CD4-positive, CD25-positive, alpha-beta regulatory T cell (primary cell): Measurements from ENCODE around the gene SMAD3. TPM values are rescaled to one million over a fixed set of nuclear protein-coding genes. Genes with fewer than 3 reads are reported as not detected.

ENCODE experiments used
- ATAC-seq, 2 donors: fragments of 150-1000 bp; cut with Tn5 transposase; one replicate each; pipeline ENCODE4 v1.10.0; 2021; ENCODE audit warnings: low read depth in 2 of 2, moderate number of reproducible peaks in 2 of 2, moderate library complexity in 1 of 2
- DNase-seq, 3 donors: peaks; one replicate each; pipeline versions ENCODE4 v3.0.0 to v3.0.0-alpha.2; 2012 to 2022; ENCODE audit warnings: mixed read lengths in 1 of 3
- H3K27ac ChIP-seq: one replicate; pipeline ENCODE4 v1.7.0; 2013; ENCODE audit warnings: mild to moderate bottlenecking, low read length; ENCODE audit not compliant: insufficient read depth, poor library complexity, severe bottlenecking
- H3K27me3 ChIP-seq: one replicate; pipeline ENCODE4 v1.7.0; 2013; ENCODE audit warnings: low read length; ENCODE audit not compliant: control insufficient read depth, insufficient read depth
- H3K36me3 ChIP-seq: one replicate; pipeline ENCODE4 v1.7.0; 2013; ENCODE audit warnings: mild to moderate bottlenecking, low read length, moderate library complexity; ENCODE audit not compliant: control insufficient read depth, insufficient read depth
- H3K4me1 ChIP-seq: 2 replicates; pipeline ENCODE4 v1.7.0; 2013; ENCODE audit warnings: mild to moderate bottlenecking, low read length; ENCODE audit not compliant: insufficient read depth, control insufficient read depth, poor library complexity, severe bottlenecking
- H3K4me3 ChIP-seq: one replicate; pipeline ENCODE4 v1.7.0; 2013; ENCODE audit warnings: low read depth, mild to moderate bottlenecking, low read length, moderate library complexity
- H3K9me3 ChIP-seq, 2 experiments: 1 replicate in 1 of 2; 2 replicates in 1 of 2; pipeline ENCODE4 v1.7.0; 2013; ENCODE audit warnings: low read length in 2 of 2, mild to moderate bottlenecking in 1 of 2, moderate library complexity in 1 of 2; ENCODE audit not compliant: control insufficient read depth in 2 of 2
- H3K27ac Mint-ChIP-seq, 3 donors: one replicate each; pipeline ENCODE4 v1.8.0; 2020 to 2022; ENCODE audit warnings: mild to moderate bottlenecking in 3 of 3, mixed read lengths in 3 of 3, moderate library complexity in 2 of 3
- H3K27me3 Mint-ChIP-seq: one replicate; pipeline ENCODE4 v1.8.0; 2022; ENCODE audit warnings: mild to moderate bottlenecking, mixed read lengths
- H3K36me3 Mint-ChIP-seq: one replicate; pipeline ENCODE4 v1.8.0; 2020; ENCODE audit warnings: mixed read lengths
- H3K4me1 Mint-ChIP-seq, 4 donors: one replicate each; pipeline ENCODE4 v1.8.0; 2020 to 2022; ENCODE audit warnings: mixed read lengths in 4 of 4, mild to moderate bottlenecking in 1 of 4
- H3K4me3 Mint-ChIP-seq, 4 donors: one replicate each; pipeline ENCODE4 v1.8.0; 2020 to 2022; ENCODE audit warnings: mild to moderate bottlenecking in 4 of 4, mixed read lengths in 4 of 4, moderate library complexity in 3 of 4
- H3K9me3 Mint-ChIP-seq, 7 donors: one replicate each; pipeline ENCODE4 v1.8.0; 2020 to 2022; ENCODE audit warnings: mixed read lengths in 7 of 7, mild to moderate bottlenecking in 3 of 7, moderate library complexity in 2 of 7
- polyA plus RNA-seq, 4 donors: library from polyadenylated mRNA; unstranded; fragments of 300-500 nt; fragmentation: Illumina TruSeq; gene quantifications; one replicate each; pipeline ENCODE4 v1.2.3, GENCODE V29; 2021
- total RNA-seq: library from RNA; stranded (reverse); gene quantifications from one replicate; pipeline ENCODE4 v1.2.3, GENCODE V29; 2022

Gene SMAD3
- total and polyA plus RNA-seq, 5 donors from 2014 or later: 12.0 to 76.6 (median 14.7) TPM

DNA sequence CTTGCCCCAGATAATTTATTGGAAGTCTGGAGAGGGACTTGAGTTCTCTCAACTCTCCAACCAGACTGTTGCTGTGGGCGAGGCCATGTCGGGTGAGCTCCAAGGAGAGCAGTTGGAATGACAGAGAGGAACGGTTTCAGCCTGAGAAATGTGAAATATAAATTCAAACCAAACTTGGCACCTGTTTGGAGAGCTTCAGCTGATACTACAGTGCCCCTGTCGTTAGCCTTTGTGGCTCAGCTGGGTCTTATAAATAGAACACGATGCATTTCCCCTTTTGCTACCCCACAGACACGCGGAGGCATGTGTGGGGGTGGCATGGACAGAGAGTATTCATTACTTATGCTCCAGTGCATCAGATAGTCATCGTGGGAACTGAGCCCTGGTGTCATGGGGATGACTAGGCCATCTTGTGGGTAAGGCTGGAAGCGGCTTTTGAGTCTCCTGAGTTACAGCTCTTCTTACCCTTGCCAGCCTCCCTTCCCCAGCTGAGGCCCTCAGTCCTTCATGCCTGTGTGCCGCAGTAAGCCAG lies 15.6 kb downstream of the SMAD3 start:
- Mint-ChIP-seq H3K9me3 (peaks cover 0 to 2% (median 0%) of the 10 kb centered on the region in 7 donors), H3K4me3 (peak overlapping the region; percentile 51 to 79 (median 75))

DNA sequence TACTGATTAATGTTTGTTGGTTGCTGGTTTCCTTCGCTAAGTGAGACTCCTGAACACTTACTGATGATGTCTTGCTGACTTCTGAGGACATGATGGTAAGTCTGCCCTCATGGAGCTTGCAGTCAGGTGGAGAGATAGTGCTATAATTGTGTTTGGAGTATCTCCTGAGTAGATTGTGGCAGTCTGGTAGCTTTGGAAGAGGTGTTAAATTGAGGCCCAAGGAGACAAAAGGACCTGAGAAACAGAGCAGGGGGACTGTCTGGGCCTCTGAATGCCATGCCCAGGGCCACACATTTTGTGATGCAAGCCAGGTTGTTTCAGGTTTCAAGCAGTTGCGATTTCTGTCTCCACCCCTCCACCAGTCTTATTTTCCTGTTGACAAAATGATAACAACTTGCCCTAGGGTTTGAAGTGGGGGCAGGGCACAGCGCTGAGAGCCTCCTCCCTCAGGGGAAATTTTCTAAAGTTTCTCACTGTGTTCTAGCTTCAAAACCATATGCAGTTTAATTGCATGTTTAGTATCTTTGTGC lies 16.7 kb downstream of the SMAD3 start:
- DNase-seq: peak; percentile 49 to 94 (median 82)
- peak overlapping the region; percentile 88 for H3K27ac ChIP-seq
- H3K27ac Mint-ChIP-seq: peak overlapping the region; percentile 94 to 98 (median 97)
- peaks cover 38 to 100% (median 89%) of the 10 kb centered on the region in 4 donors for H3K4me1 Mint-ChIP-seq
- H3K36me3 ChIP-seq: peaks cover 3% of the 10 kb centered on the region
- H3K4me3 Mint-ChIP-seq: peak overlapping the region; percentile 79 to 88 (median 86)
- H3K9me3 Mint-ChIP-seq: peaks cover 0 to 2% (median 0%) of the 10 kb centered on the region in 7 donors
- H3K9me3 ChIP-seq: no peaks in the 10 kb centered on the region
- peaks cover 4% of the 10 kb centered on the region for H3K27me3 Mint-ChIP-seq
- H3K27me3 ChIP-seq: no peaks in the 10 kb centered on the region
- peaks cover 16% of the 10 kb centered on the region for H3K36me3 Mint-ChIP-seq
- peaks cover 99% of the 10 kb centered on the region for H3K4me1 ChIP-seq
- peak overlapping the region; percentile 76 for H3K4me3 ChIP-seq
- ATAC-seq: peak; percentile 73 to 75

More for the DNA sequence above, 15.6 kb downstream of the SMAD3 start:
- H3K9me3 ChIP-seq: no peaks in the 10 kb centered on the region
- H3K4me1 ChIP-seq: peaks cover 99% of the 10 kb centered on the region
- Mint-ChIP-seq H3K36me3 (peaks cover 17% of the 10 kb centered on the region), H3K27me3 (peaks cover 4% of the 10 kb centered on the region), H3K27ac (peak overlapping the region; percentile 94 to 98 (median 97)), H3K4me1 (peaks cover 32 to 100% (median 91%) of the 10 kb centered on the region in 4 donors)
- DNase-seq (peak in 2 of 3 donors; percentile 13 to 66), ATAC-seq (peak; percentile 29 to 44)
- no peaks in the 10 kb centered on the region for H3K27me3 ChIP-seq
- peaks cover 3% of the 10 kb centered on the region for H3K36me3 ChIP-seq
- peak overlapping the region; percentile 88 for H3K27ac ChIP-seq
- H3K4me3 ChIP-seq: peak overlapping the region; percentile 39

DNA sequence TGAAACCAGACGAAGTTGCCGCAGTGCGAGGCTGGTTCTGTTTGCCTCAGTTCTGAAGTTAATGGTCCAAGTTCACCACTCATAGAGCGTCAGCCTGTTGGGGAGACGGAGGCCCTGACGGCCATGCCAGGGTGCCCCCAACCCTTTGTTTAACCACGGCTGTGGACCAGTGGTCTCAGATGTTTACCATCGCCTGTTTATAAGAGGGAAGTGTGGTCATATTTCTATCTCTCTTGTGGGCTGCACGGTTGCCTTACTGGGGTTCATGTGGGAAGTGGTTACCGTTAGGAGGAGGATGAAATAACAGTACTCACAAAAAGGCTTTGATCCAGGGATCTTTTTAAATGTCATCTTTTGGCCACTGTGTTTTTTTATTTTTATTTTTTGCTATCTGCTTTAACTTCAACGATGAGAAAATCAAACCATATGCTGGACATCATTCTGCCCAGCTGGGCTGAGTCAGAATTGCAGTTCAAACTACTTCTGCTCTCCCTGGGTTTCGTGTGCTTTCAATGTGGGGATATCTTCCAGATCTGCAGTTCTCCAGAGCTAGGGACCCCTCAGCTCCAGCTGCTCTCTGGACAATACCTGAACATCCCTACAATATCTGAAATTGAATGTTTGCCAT lies 17.8 kb downstream of the SMAD3 start:
- H3K27me3 ChIP-seq: no peaks in the 10 kb centered on the region
- H3K36me3 Mint-ChIP-seq: peaks cover 21% of the 10 kb centered on the region
- DNase-seq (peak in 1 of 3 donors; percentile 51), ATAC-seq (no peak)
- H3K4me1 Mint-ChIP-seq: peaks cover 41 to 100% (median 89%) of the 10 kb centered on the region in 4 donors
- H3K27ac ChIP-seq: peak overlapping the region; percentile 88
- peak overlapping the region; percentile 79 to 88 (median 86) for H3K4me3 Mint-ChIP-seq
- no peaks in the 10 kb centered on the region for H3K9me3 Mint-ChIP-seq
- H3K4me3 ChIP-seq: peak overlapping the region; percentile 76
- H3K36me3 ChIP-seq: peaks cover 3% of the 10 kb centered on the region
- peaks cover 4% of the 10 kb centered on the region for H3K27me3 Mint-ChIP-seq
- H3K4me1 ChIP-seq: peaks cover 99% of the 10 kb centered on the region
- peak overlapping the region; percentile 94 to 98 (median 97) for H3K27ac Mint-ChIP-seq
- H3K9me3 ChIP-seq: no peaks in the 10 kb centered on the region

DNA sequence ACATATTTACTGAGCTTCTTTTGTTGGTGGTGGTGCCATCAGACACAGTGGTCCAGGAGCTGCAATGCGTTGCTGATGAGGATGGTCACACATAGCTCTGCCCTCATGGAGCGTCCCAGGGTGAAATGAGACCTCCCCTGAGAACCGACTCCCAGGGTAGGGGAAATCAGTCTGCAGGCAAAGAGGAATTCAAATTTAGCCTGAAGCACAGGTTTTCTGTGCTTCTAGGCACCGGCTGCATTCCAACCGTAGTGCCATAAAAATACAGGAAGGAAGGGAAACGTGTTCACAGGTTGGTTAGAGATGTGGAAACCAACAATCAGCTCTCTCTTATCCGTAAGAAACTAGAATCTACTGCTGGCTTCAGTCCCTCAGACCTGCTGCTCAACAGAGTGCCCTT lies 19.2 kb downstream of the SMAD3 start:
- no peak for ATAC-seq
- Histone ChIP-seq H3K4me1 (peaks cover 99% of the 10 kb centered on the region), H3K9me3 (no peaks in the 10 kb centered on the region), H3K4me3 (peak overlapping the region; percentile 55), H3K27me3 (no peaks in the 10 kb centered on the region), H3K36me3 (peaks cover 3% of the 10 kb centered on the region), H3K27ac (peak overlapping the region; percentile 88)
- peaks cover 40 to 100% (median 89%) of the 10 kb centered on the region in 4 donors for H3K4me1 Mint-ChIP-seq
- H3K9me3 Mint-ChIP-seq: no peaks in the 10 kb centered on the region
- peak overlapping the region; percentile 71 to 88 (median 82) for H3K4me3 Mint-ChIP-seq
- peaks cover 20% of the 10 kb centered on the region for H3K36me3 Mint-ChIP-seq
- DNase-seq: no peak
- H3K27ac Mint-ChIP-seq: peak overlapping the region; percentile 94 to 98 (median 97)
- H3K27me3 Mint-ChIP-seq: peaks cover 4% of the 10 kb centered on the region

DNA sequence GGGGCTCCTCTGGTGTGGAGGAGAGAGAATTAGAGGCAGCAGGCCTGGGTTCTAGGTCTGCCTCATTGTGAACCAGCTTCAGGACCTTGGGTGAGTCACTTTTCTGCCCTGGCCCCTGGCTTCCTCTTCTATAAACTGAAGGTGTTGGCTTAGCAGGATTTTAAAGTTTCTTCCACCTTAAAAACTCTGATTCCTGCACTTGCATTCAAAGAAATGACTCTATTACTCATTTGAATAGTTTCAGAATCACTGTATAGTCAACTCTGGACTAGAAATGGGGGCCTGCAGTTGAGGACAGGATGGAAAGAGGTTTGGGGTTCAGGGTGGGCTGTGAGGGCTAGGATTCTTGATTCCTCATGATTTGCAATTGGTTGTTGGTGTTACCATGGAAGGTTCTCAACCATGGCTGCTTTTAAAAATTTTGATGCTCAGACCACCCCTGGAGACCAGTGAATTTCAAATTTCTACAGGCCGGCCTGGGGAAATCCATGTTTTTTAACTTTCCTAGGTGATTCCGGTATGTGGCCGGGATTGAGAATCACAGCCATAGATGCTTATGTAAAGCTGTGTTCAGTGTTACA lies 19.9 kb downstream of the SMAD3 start:
- DNase-seq (peak in 1 of 3 donors; percentile 85), ATAC-seq (peak; percentile 17 to 30)
- Histone ChIP-seq H3K4me1 (peaks cover 99% of the 10 kb centered on the region), H3K9me3 (no peaks in the 10 kb centered on the region), H3K4me3 (peak overlapping the region; percentile 55), H3K27me3 (no peaks in the 10 kb centered on the region), H3K36me3 (no peaks in the 10 kb centered on the region), H3K27ac (peak overlapping the region; percentile 88)
- Mint-ChIP-seq H3K4me3 (peak overlapping the region; percentile 71 to 88 (median 79)), H3K4me1 (peaks cover 34 to 100% (median 86%) of the 10 kb centered on the region in 4 donors), H3K9me3 (no peaks in the 10 kb centered on the region), H3K36me3 (peaks cover 12% of the 10 kb centered on the region), H3K27me3 (peaks cover 4% of the 10 kb centered on the region), H3K27ac (peak overlapping the region; percentile 93 to 98 (median 94))

DNA sequence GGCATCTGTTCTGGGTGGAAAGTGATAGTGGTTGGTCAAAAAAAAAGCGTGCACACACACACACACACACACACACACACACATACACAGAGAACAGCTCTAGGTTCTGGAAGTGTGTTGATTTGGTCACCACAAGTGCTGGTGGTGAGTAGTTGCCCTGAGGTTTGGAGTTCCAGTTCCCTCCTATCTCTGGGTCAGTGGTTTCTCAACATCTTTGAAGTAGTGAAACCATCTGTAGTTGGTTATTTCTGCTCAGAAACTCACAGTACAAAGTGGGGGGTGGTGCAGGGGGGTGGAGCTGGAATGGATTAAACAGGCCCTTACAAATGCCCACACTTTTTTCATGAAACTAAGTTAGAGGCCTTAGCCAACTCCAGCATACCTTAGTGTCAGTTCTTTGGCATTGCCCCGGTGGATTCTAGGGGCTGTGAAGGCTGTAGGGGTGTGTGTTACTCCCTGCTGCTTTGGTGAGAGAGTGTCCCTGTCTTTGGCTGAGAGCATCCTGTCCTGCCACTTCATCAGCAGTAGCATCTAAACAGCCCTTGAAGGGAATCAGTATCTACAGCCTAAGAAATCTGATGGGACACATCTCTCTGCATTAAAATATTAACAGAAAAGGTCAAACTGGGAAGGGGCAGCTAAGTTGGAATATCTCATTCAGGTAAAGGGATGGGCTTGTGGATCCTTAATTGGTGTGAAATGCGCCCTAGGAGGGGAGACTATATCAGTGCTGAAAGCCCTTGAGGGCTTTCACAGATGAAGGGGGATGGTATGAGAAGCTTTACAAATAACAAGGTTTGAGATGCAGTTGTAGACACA lies 20.6 kb downstream of the SMAD3 start:
- peaks cover 31 to 100% (median 86%) of the 10 kb centered on the region in 4 donors for H3K4me1 Mint-ChIP-seq
- H3K27me3 ChIP-seq: no peaks in the 10 kb centered on the region
- H3K27me3 Mint-ChIP-seq: peaks cover 4% of the 10 kb centered on the region
- H3K27ac ChIP-seq: peak overlapping the region; percentile 88
- H3K36me3 Mint-ChIP-seq: peaks cover 12% of the 10 kb centered on the region
- ATAC-seq (peak in 1 of 2 donors; percentile 2), DNase-seq (peak in 1 of 3 donors; percentile 64)
- peak overlapping the region; percentile 55 for H3K4me3 ChIP-seq
- H3K9me3 Mint-ChIP-seq: no peaks in the 10 kb centered on the region
- peak overlapping the region; percentile 74 to 86 (median 80) for H3K4me3 Mint-ChIP-seq
- no peaks in the 10 kb centered on the region for H3K9me3 ChIP-seq
- peaks cover 99% of the 10 kb centered on the region for H3K4me1 ChIP-seq
- peak overlapping the region; percentile 93 to 98 (median 94) for H3K27ac Mint-ChIP-seq
- H3K36me3 ChIP-seq: no peaks in the 10 kb centered on the region

DNA sequence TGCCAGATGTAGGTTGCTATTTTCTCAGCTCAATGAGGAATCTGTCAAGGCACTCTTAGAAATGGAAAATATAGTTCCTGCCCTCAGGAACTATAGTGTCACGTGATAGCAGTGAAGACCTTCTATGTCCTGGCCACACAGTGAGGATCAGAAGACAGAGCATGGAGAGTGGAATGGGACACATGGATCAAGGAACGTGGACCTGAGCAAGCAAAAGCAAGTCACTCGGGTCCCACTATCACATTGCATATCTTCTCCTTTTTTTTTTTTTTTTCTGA lies 21.2 kb downstream of the SMAD3 start:
- Histone ChIP-seq H3K9me3 (no peaks in the 10 kb centered on the region), H3K27me3 (no peaks in the 10 kb centered on the region), H3K36me3 (no peaks in the 10 kb centered on the region), H3K4me3 (peak overlapping the region; percentile 55), H3K4me1 (peaks cover 99% of the 10 kb centered on the region), H3K27ac (peak overlapping the region; percentile 88)
- H3K27ac Mint-ChIP-seq: peak overlapping the region; percentile 91 to 94 (median 93)
- H3K9me3 Mint-ChIP-seq: no peaks in the 10 kb centered on the region
- DNase-seq (no peak), ATAC-seq (no peak)
- peak overlapping the region; percentile 74 to 86 (median 80) for H3K4me3 Mint-ChIP-seq
- H3K27me3 Mint-ChIP-seq: peaks cover 4% of the 10 kb centered on the region
- H3K36me3 Mint-ChIP-seq: peaks cover 12% of the 10 kb centered on the region
- peaks cover 33 to 100% (median 86%) of the 10 kb centered on the region in 4 donors for H3K4me1 Mint-ChIP-seq
